GM12878 (cell line): ENCODE data around the gene WFDC6. TPM values are rescaled to one million over a fixed set of nuclear protein-coding genes. Genes with fewer than 3 reads are reported as not detected.

Source experiments
- ATAC-seq: fragments of 200-7000 bp; cut with Tn5 transposase; 3 replicates; pipeline ENCODE4 v1.9.1; 2020; ENCODE audit warnings: mild to moderate bottlenecking, moderate library complexity
- BruUV-seq: library from RNA; stranded (reverse); fragments of 400-500 nt; replicated peaks from 2 replicates; lab custom pipeline; 2021; lab: Mats Ljungman, UMichigan
- CTCF ChIA-PET: fragments of 300-600 bp; sonication (Branson Sonifier 250); formaldehyde crosslinking; extraction: SDS; loops from one replicate; lab custom pipeline; 2021; ENCODE audit warnings: inconsistent platforms; lab: Yijun Ruan, JAX
- POLR2A ChIA-PET: fragments of 350-600 bp; formaldehyde crosslinking; extraction: SDS; loops from one replicate; lab custom pipeline; 2021; ENCODE audit warnings: inconsistent platforms; lab: Charles Lee
- RAD21 ChIA-PET: fragments of 300-600 bp; sonication (Branson Sonifier 250); formaldehyde crosslinking; loops from one replicate; lab custom pipeline; 2023; ENCODE audit warnings: antibody characterized with exemption; ENCODE audit not compliant: unreplicated experiment; lab: Charles Lee
- SMC1A ChIA-PET: fragments of 300-600 bp; sonication (Branson Sonifier 250); formaldehyde crosslinking; loops from one replicate; lab custom pipeline; 2023; ENCODE audit not compliant: unreplicated experiment, uncharacterized antibody; lab: Charles Lee
- DNase-seq: peaks from one replicate; pipeline ENCODE4 v3.0.0-alpha.2; 2011; ENCODE audit warnings: low read depth, low spot score
- FAIRE-seq: peaks from 3 replicates; lab custom pipeline; 2011; peaks lifted over from hg19 to GRCh38; lab: Jason Lieb, UNC
- H2AFZ ChIP-seq: 2 replicates; pipeline ENCODE4 v1.6.0; 2011; ENCODE audit warnings: low read depth, low read length, control low read depth; ENCODE audit not compliant: control insufficient read depth
- H3K27ac ChIP-seq: 2 replicates; pipeline ENCODE4 v1.5.1; 2011; ENCODE audit warnings: control low read depth; ENCODE audit not compliant: control insufficient read depth, insufficient read depth
- H3K27me3 ChIP-seq, 2 experiments: replicated peaks in 1 of 2; 2 replicates each; pipeline versions ENCODE4 v1.6.0 to v1.6.1; 2011; ENCODE audit warnings: low read length in 1 of 2; ENCODE audit not compliant: control insufficient read depth in 2 of 2, insufficient read depth in 2 of 2
- H3K36me3 ChIP-seq, 2 experiments: 2 replicates each; pipeline ENCODE4 v1.5.1; 2011; ENCODE audit warnings: low read length in 1 of 2; ENCODE audit not compliant: control insufficient read depth in 2 of 2, insufficient read depth in 2 of 2
- H3K4me1 ChIP-seq: 2 replicates; pipeline ENCODE4 v1.6.1; 2011; ENCODE audit warnings: mild to moderate bottlenecking, low read length, moderate library complexity, mixed read lengths; ENCODE audit not compliant: control insufficient read depth, insufficient read depth
- H3K4me2 ChIP-seq: 2 replicates; pipeline ENCODE4 v1.6.0; 2011; ENCODE audit warnings: control low read depth; ENCODE audit not compliant: control insufficient read depth, insufficient read depth
- H3K4me3 ChIP-seq: fragments of 200-600 bp; sonication (generic); 2 replicates; pipeline ENCODE4 v1.5.1; 2016
- H3K79me2 ChIP-seq: 2 replicates; pipeline ENCODE4 v1.6.0; 2011; ENCODE audit warnings: low read length; ENCODE audit not compliant: control insufficient read depth, insufficient read depth
- H3K9ac ChIP-seq: 2 replicates; pipeline ENCODE4 v1.8.0; 2011; ENCODE audit warnings: low read length, control low read depth, mixed read lengths; ENCODE audit not compliant: control insufficient read depth, insufficient read depth
- H3K9me3 ChIP-seq: replicated peaks from 3 replicates; pipeline ENCODE4 v1.5.1; 2011; ENCODE audit warnings: mild to moderate bottlenecking, low read length; ENCODE audit not compliant: control insufficient read depth, insufficient read depth
- H4K20me1 ChIP-seq: 2 replicates; pipeline ENCODE4 v1.6.0; 2011; ENCODE audit not compliant: control insufficient read depth, insufficient read depth
- BCL11A ChIP-seq: IDR thresholded peaks from 2 replicates; pipeline ENCODE4 v1.6.1; 2011; ENCODE audit warnings: low read depth, low read length
- MEF2A ChIP-seq: IDR thresholded peaks from 2 replicates; pipeline ENCODE4 v1.6.1; 2011; ENCODE audit warnings: low read depth, mild to moderate bottlenecking, low read length, moderate library complexity; ENCODE audit not compliant: insufficient read depth
- MTA2 ChIP-seq: fragments of 450-650 bp; IDR thresholded peaks from 2 replicates; pipeline ENCODE4 v1.6.1; 2016; ENCODE audit warnings: low read depth, mild to moderate bottlenecking, moderate library complexity
- NBN ChIP-seq: fragments of 450-650 bp; IDR thresholded peaks from 2 replicates; pipeline ENCODE4 v1.6.1; 2016
- POLR2AphosphoS2 ChIP-seq: IDR thresholded peaks from 2 replicates; pipeline ENCODE4 v1.6.1; 2011; ENCODE audit warnings: low read depth, mild to moderate bottlenecking, low read length, improper control_type of control experiment, moderate library complexity
- SMC3 ChIP-seq: IDR thresholded peaks from 2 replicates; pipeline ENCODE4 v1.6.1; 2011; ENCODE audit warnings: low read length, improper control_type of control experiment, borderline replicate concordance
- WGBS: methylation state at CpG from one replicate; pipeline ENCODE4 v1.1.6; 2016; ENCODE audit warnings: low lambda C conversion rate; ENCODE audit not compliant: insufficient replicate concordance, insufficient coverage; ENCODE audit errors: missing lambda C conversion rate; 5-methylcytosine and 5-hydroxymethylcytosine counted together
- in situ Hi-C: fragments of 300-500 bp; cut with MboI; formaldehyde crosslinking; loops from 9 replicates; pipeline ENCODE4 v1.14.3; 2018; ENCODE audit warnings: mixed read lengths
- intact Hi-C: fragments of 100-400 bp; cut with micrococcal nuclease; formaldehyde crosslinking; loops from one replicate; pipeline ENCODE4 v1.14.2; 2022; ENCODE audit not compliant: unreplicated experiment
- polyA plus RNA-seq, 11 experiments: library from polyadenylated mRNA; depleted of rRNA in 4 of 11; unstranded in 6 of 11; stranded (reverse) in 5 of 11; fragments of >200 nt; fragmentation: Nextera tagmentation in 4 of 11; fragmentation: Illumina TruSeq in 1 of 11; extraction: Ambion mirVana in 4 of 11; extraction: Trizol in 1 of 11; gene quantifications; 1 replicate in 1 of 11; 2 replicates in 10 of 11; pipeline versions ENCODE4 v1.2.1 to v1.2.3, GENCODE V29; 2011 to 2016; ENCODE audit warnings: inconsistent platforms in 2 of 11, missing spikeins in 2 of 11, low read depth in 1 of 11
- total RNA-seq, 4 experiments: library from RNA; depleted of rRNA in 3 of 4; stranded (reverse); fragments of >200 nt in 3 of 4; fragmentation: Illumina TruSeq in 1 of 4; extraction: Trizol in 1 of 4; gene quantifications; 2 replicates each; pipeline versions ENCODE4 v1.2.1 to v1.2.3, GENCODE V29; 2013 to 2021
- TF ChIP-seq, protein P1 (sequence below): fragments of 450-650 bp; IDR thresholded peaks from 2 replicates; pipeline ENCODE4 v1.6.1; 2017; ENCODE audit warnings: antibody characterized with exemption, mild to moderate bottlenecking, moderate library complexity

WFDC6 gene
- total and polyA plus RNA-seq, 10 of the 15 experiments (the other 5 are each of a cell fraction or from before 2014, with no cell fraction given), result not detected

DNA sequence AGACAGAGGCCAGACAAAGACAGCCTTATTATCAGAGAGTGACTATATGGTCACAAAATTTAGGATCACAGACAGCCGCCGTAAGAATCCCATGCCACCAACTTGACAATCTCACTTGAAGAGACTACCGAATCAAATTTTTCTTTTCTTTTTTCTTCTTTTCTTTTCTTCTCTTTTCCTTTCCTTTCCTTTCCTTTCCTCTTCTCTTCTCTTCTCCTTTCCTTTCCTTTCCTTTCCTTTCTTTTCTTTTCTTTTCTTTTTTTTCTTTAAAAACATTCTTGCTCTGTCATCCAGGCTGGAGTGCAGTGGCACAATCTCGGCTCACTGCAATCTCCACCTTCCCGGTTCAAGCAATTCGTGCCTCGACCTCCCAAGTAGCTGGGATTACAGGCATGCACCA is 9.1 kb upstream of the WFDC6 start:
- intact Hi-C loops, result no loop called here
- H3K9ac ChIP-seq, result no peak overlapping the region
- DNase-seq (no peak), ATAC-seq (no peak), FAIRE-seq (no peak)
- no peaks in the 10 kb centered on the region; a peak in 2 of 4 replicates for H3K27me3 ChIP-seq
- TF ChIP-seq NBN (no peak), POLR2AphosphoS2 (no peak)
- no peaks in the 10 kb centered on the region for H3K36me3 ChIP-seq
- WGBS, result 57% methylated on average over 7 of the region's 7 CpGs
- ChIA-PET POLR2A (no interaction called here), RAD21 (interaction anchor here (1.2 kb wide), 1 partner anchor 35 kb away, joined by 3 read pairs; no protein-coding TSS in a partner anchor), CTCF (interaction anchor here (1.1 kb wide), 1 partner anchor 222 kb away, joined by 3 read pairs; no protein-coding TSS in a partner anchor), SMC1A (no interaction called here)
- H3K4me3 ChIP-seq, result no peak overlapping the region
- no peaks in the 10 kb centered on the region for H3K79me2 ChIP-seq
- no peak overlapping the region for H3K4me2 ChIP-seq
- no peak overlapping the region for H3K27ac ChIP-seq
- no peaks in the 10 kb centered on the region for H4K20me1 ChIP-seq
- no peak overlapping the region for H2AFZ ChIP-seq
- BruUV-seq, result no TSS peak
- H3K9me3 ChIP-seq, result no peaks in the 10 kb centered on the region
- no peaks in the 10 kb centered on the region for H3K4me1 ChIP-seq
- in situ Hi-C loops, result no loop called here

DNA sequence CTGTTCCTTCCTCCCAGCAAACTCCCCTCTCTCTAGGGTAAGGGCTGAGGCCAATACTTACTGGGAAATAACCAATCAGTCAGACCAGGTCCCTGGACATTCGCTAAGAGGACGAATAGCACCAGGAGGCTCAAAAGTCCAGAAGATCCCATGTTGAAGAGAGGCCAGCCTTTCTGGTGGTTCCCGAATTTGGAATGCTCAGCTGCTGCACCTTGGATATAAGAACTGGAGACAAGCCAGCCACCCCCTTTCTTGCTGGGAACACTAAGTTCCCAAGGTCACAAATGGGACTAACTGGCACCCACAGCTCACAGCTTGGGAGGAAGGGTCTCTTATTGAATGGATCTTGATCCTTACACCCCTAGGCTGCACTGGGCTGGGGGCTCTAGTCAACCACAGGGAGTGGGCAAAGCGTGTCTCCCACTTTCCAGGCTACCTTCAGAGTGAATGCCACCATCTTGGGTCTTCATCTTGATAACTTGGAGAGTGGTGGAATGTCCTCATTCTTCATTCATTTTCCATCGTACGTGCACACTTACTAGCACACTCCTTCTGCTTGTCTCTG is 8.0 kb upstream of the WFDC6 start, which contains the start of gene EPPIN:
Gene EPPIN, minus strand, starts transcription at position 196 of the 565 bp plus-strand sequence. Its CDS starts 44 bp downstream, at position 152.
- Histone ChIP-seq H3K4me1 (no peaks in the 10 kb centered on the region), H3K9me3 (no peaks in the 10 kb centered on the region), H3K4me2 (no peak within 1 kb of the TSS), H3K79me2 (no peaks in the 10 kb centered on the region), H3K27ac (no peak within 1 kb of the TSS), H3K27me3 (no peaks in the 10 kb centered on the region; a peak in 2 of 4 replicates), H3K36me3 (no peaks in the 10 kb centered on the region), H3K4me3 (no peak within 1 kb of the TSS), H2AFZ (no peak within 1 kb of the TSS), H3K9ac (no peak within 1 kb of the TSS), H4K20me1 (no peaks in the 10 kb centered on the region)
- intact Hi-C loops (no loop called here), in situ Hi-C loops (no loop called here)
- no TSS peak for BruUV-seq
- FAIRE-seq (no peak), ATAC-seq (no peak), DNase-seq (no peak)
- ChIA-PET RAD21 (no interaction called here), POLR2A (no interaction called here), CTCF (interaction anchor here (0.7 kb wide), 1 partner anchor 122 kb away, joined by 3 read pairs; no protein-coding TSS in a partner anchor), SMC1A (no interaction called here)
- WGBS, result 30% methylated on average over 6 of the region's 6 CpGs
- TF ChIP-seq, protein P1, sequence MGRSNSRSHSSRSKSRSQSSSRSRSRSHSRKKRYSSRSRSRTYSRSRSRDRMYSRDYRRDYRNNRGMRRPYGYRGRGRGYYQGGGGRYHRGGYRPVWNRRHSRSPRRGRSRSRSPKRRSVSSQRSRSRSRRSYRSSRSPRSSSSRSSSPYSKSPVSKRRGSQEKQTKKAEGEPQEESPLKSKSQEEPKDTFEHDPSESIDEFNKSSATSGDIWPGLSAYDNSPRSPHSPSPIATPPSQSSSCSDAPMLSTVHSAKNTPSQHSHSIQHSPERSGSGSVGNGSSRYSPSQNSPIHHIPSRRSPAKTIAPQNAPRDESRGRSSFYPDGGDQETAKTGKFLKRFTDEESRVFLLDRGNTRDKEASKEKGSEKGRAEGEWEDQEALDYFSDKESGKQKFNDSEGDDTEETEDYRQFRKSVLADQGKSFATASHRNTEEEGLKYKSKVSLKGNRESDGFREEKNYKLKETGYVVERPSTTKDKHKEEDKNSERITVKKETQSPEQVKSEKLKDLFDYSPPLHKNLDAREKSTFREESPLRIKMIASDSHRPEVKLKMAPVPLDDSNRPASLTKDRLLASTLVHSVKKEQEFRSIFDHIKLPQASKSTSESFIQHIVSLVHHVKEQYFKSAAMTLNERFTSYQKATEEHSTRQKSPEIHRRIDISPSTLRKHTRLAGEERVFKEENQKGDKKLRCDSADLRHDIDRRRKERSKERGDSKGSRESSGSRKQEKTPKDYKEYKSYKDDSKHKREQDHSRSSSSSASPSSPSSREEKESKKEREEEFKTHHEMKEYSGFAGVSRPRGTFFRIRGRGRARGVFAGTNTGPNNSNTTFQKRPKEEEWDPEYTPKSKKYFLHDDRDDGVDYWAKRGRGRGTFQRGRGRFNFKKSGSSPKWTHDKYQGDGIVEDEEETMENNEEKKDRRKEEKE, result no peak
- no peak for TF ChIP-seq SMC3
- no peak for TF ChIP-seq MTA2
- no peak for TF ChIP-seq BCL11A
- TF ChIP-seq MEF2A, result no peak
